Measurements from ENCODE around the gene PTPN20. TPM values are rescaled to one million over a fixed set of nuclear protein-coding genes. Genes with fewer than 3 reads are reported as not detected.
A peak's percentile ranks its signal among the peaks of the same experiment; 100 is the strongest.

The PTPN20 gene
- total and polyA plus RNA-seq, 4 donors, result 0.57 to 7.2 (median 1.7) TPM

DNA sequence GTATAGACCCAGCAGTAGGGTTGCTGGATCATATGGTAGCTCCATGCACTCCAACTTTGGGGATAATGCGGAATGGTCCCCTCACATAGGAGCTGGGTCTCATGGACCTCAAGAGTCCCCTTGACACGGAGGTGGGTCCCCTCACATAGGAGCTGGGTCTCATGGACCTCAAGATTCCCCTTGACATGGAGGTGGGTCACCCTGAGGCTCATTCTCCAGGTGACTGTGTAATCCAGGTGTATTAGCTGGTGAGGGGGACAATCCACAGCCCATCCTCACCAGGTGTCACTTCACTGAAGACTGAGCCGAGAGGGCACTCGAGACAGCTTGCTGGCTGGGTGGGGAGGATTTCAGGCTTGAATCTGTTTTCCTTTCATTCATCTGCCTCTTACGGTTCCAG is 121.9 kb downstream of the PTPN20 start:
- H3K9ac ChIP-seq (ENCODE audit: insufficient read depth in 1 of 2, low read length in 2 of 2), result no peak overlapping the region
- ATAC-seq (ENCODE audit: insufficient read depth, low FRiP score), result no peak
- H3K27me3 ChIP-seq (ENCODE audit: control insufficient read depth in 3 of 3, insufficient read depth in 3 of 3, low read length in 2 of 3), result no peaks in the 10 kb centered on the region
- peak in 1 of 3 donors; percentile 7 for DNase-seq
- no peaks in the 10 kb centered on the region for H3K36me3 ChIP-seq (ENCODE audit: control insufficient read depth in 4 of 4, insufficient read depth in 4 of 4, low read length in 4 of 4)
- no peaks in the 10 kb centered on the region for H3K9me3 ChIP-seq (ENCODE audit: control insufficient read depth in 4 of 4, insufficient read depth in 3 of 4, low read length in 3 of 4)
- peaks cover 0 to 14% (median 2%) of the 10 kb centered on the region in 5 donors for H3K4me1 ChIP-seq (ENCODE audit: control insufficient read depth in 5 of 5, insufficient read depth in 5 of 5, low read length in 5 of 5)
- no peak overlapping the region for H3K4me3 ChIP-seq
- no peak overlapping the region for H3K27ac ChIP-seq (ENCODE audit: low read depth in 1 of 2, low read length in 1 of 2)
- TF ChIP-seq, protein P1, sequence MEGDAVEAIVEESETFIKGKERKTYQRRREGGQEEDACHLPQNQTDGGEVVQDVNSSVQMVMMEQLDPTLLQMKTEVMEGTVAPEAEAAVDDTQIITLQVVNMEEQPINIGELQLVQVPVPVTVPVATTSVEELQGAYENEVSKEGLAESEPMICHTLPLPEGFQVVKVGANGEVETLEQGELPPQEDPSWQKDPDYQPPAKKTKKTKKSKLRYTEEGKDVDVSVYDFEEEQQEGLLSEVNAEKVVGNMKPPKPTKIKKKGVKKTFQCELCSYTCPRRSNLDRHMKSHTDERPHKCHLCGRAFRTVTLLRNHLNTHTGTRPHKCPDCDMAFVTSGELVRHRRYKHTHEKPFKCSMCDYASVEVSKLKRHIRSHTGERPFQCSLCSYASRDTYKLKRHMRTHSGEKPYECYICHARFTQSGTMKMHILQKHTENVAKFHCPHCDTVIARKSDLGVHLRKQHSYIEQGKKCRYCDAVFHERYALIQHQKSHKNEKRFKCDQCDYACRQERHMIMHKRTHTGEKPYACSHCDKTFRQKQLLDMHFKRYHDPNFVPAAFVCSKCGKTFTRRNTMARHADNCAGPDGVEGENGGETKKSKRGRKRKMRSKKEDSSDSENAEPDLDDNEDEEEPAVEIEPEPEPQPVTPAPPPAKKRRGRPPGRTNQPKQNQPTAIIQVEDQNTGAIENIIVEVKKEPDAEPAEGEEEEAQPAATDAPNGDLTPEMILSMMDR (IDR thresholded peaks at IDR 0.05; ENCODE audit: control extremely low read depth, extremely low read depth), result no peak
- 90 to 94% methylated on average over 5 of the region's 5 CpGs for WGBS, 2 donors

DNA sequence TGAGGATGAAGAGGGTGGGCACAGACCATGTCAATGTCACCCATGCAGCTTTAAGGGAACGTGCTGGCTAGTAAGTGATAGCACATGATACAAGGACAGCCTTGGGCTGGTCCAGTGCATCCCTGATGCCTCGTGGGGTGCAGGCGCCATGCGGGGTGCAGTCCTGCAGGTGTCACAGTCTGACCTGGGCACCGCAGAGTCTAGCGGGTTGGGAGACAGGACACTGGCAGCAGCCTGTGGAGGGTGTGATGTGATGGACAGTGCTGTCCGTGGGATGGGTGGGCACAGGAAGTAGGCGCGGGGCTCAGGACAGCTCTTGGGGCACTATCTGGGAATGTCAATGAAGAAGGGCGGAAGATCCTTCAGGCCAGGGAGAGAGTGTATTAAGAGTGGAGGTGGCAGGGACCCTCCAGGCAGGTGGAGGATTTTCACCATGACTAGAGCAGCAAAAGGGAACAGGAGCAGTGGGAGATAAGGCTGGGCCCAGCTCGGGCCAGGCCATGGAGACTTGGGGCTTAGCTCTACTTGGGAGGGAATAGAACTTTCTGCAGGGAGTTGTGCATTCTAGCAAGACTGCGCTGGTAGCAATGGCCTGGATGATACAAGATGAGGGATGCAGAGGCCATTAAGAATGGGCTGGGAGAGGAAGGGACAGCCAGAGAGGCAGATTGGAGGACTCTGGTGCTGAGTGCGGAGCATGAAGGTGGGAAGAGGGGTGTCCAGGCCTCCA is 122.5 kb downstream of the PTPN20 start:
- H3K4me1 ChIP-seq (ENCODE audit: control insufficient read depth in 5 of 5, insufficient read depth in 5 of 5, low read length in 5 of 5), result peaks cover 0 to 16% (median 7%) of the 10 kb centered on the region in 5 donors
- WGBS, 2 donors, result 89 to 94% methylated on average over 13 of the region's 13 CpGs
- H3K27ac ChIP-seq (ENCODE audit: low read depth in 1 of 2, low read length in 1 of 2), result no peak overlapping the region
- H3K9me3 ChIP-seq (ENCODE audit: control insufficient read depth in 4 of 4, insufficient read depth in 3 of 4, low read length in 3 of 4), result no peaks in the 10 kb centered on the region
- H3K36me3 ChIP-seq (ENCODE audit: control insufficient read depth in 4 of 4, insufficient read depth in 4 of 4, low read length in 4 of 4), result no peaks in the 10 kb centered on the region
- no peak overlapping the region for H3K9ac ChIP-seq (ENCODE audit: insufficient read depth in 1 of 2, low read length in 2 of 2)
- ATAC-seq (ENCODE audit: insufficient read depth, low FRiP score) (no peak), DNase-seq (peak in 1 of 3 donors; percentile 6)
- TF ChIP-seq, protein P1 (IDR thresholded peaks at IDR 0.05; ENCODE audit: control extremely low read depth, extremely low read depth), result no peak
- H3K27me3 ChIP-seq (ENCODE audit: control insufficient read depth in 3 of 3, insufficient read depth in 3 of 3, low read length in 2 of 3), result no peaks in the 10 kb centered on the region
- H3K4me3 ChIP-seq, result no peak overlapping the region

DNA sequence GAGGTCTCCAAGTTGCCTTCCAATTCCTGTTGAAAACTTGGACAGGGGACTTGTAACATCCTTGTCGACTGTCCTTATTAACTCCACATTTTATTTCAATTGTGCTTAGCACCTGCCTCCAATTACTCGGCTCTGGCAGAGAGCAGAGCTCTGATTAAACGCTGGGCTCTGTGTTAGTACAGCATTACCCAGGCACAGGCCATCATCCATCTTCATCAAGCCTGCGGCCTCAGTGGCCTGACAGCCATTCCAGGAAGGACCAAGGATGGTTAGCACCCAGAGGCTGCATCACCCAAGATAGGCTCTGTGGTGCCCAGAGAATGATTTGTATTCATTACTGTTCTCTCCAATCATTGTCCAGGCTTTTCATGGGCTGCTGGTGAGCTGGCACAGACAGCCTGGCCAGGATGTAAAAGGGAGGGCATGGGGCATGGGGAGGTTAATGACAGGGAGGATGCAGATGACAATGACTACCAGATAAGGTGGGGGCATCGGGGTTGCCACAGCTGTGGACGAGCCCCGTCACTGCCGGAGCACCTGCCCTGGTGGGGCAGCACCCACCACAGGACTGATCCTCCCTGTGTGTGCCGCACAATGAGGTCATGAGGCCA is 123.3 kb downstream of the PTPN20 start:
- WGBS, 2 donors, result 71 to 88% methylated on average over 9 of the region's 9 CpGs
- no peak for ATAC-seq (ENCODE audit: insufficient read depth, low FRiP score)
- H3K36me3 ChIP-seq (ENCODE audit: control insufficient read depth in 4 of 4, insufficient read depth in 4 of 4, low read length in 4 of 4), result no peaks in the 10 kb centered on the region
- no peak overlapping the region for H3K27ac ChIP-seq (ENCODE audit: low read depth in 1 of 2, low read length in 1 of 2)
- peak in 1 of 3 donors; percentile 4 for DNase-seq
- peaks cover 0 to 24% (median 12%) of the 10 kb centered on the region in 5 donors for H3K4me1 ChIP-seq (ENCODE audit: control insufficient read depth in 5 of 5, insufficient read depth in 5 of 5, low read length in 5 of 5)
- no peaks in the 10 kb centered on the region for H3K27me3 ChIP-seq (ENCODE audit: control insufficient read depth in 3 of 3, insufficient read depth in 3 of 3, low read length in 2 of 3)
- H3K9me3 ChIP-seq (ENCODE audit: control insufficient read depth in 4 of 4, insufficient read depth in 3 of 4, low read length in 3 of 4), result no peaks in the 10 kb centered on the region
- no peak overlapping the region for H3K9ac ChIP-seq (ENCODE audit: insufficient read depth in 1 of 2, low read length in 2 of 2)
- TF ChIP-seq, protein P1 (IDR thresholded peaks at IDR 0.05; ENCODE audit: control extremely low read depth, extremely low read depth), result no peak
- no peak overlapping the region for H3K4me3 ChIP-seq
